Thyroid gland (tissue), 4 donors: Measurements from ENCODE around the gene EML4.
"Not testable (repeated sequence)": the region's sequence is repeated elsewhere in the genome, so short reads cannot be mapped to it uniquely, and the experiment has no call there.

Experiments
- POLR2A ChIP-seq, 2 donors: fragments of 450-650 bp; IDR thresholded peaks; one replicate each; pipeline ENCODE4 v1.6.1; 2017; ENCODE audit warnings: antibody characterized with exemption in 2 of 2, mild to moderate bottlenecking in 2 of 2, moderate library complexity in 1 of 2
- TF ChIP-seq, protein P1 (sequence below), 6 experiments: fragments of 200-600 bp in 3 of 6; fragments of 450-650 bp in 3 of 6; sonication (generic) in 3 of 6; IDR thresholded peaks; one replicate each; pipeline ENCODE4 v1.5.1; 2016 to 2019; ENCODE audit warnings: antibody characterized with exemption in 6 of 6, mild to moderate bottlenecking in 2 of 6, inconsistent platforms in 1 of 6, moderate library complexity in 1 of 6

GRCh38 chr2:42346856-42347255 is 177.7 kb downstream of the EML4 start:
- TF ChIP-seq, protein P1, sequence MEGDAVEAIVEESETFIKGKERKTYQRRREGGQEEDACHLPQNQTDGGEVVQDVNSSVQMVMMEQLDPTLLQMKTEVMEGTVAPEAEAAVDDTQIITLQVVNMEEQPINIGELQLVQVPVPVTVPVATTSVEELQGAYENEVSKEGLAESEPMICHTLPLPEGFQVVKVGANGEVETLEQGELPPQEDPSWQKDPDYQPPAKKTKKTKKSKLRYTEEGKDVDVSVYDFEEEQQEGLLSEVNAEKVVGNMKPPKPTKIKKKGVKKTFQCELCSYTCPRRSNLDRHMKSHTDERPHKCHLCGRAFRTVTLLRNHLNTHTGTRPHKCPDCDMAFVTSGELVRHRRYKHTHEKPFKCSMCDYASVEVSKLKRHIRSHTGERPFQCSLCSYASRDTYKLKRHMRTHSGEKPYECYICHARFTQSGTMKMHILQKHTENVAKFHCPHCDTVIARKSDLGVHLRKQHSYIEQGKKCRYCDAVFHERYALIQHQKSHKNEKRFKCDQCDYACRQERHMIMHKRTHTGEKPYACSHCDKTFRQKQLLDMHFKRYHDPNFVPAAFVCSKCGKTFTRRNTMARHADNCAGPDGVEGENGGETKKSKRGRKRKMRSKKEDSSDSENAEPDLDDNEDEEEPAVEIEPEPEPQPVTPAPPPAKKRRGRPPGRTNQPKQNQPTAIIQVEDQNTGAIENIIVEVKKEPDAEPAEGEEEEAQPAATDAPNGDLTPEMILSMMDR (IDR thresholded peaks at IDR 0.05), result not testable (repeated sequence)
- not testable (repeated sequence) for TF ChIP-seq POLR2A (IDR thresholded peaks at IDR 0.05)
